Fibroblast of upper back skin (primary cell): ENCODE measurements around the gene BSG.
"Not testable (repeated sequence)": the region's sequence is repeated elsewhere in the genome, so short reads cannot be mapped to it uniquely, and the experiment has no call there.

Experiments used
- DNase-seq: peaks from one replicate; pipeline ENCODE4 v3.0.0-alpha.2; 2013

BSG gene

GRCh38 chr19:588741-589692 lies 16.6 kb downstream of the BSG start:
- no peak for DNase-seq

- no peak for DNase-seq
Observed at GRCh38 chr19:589693-590395, 17.4 kb downstream of the BSG start, which contains the start of gene HCN2. HCN2 (plus strand) TSS chr19:589881; CDS start chr19:589946, 65 bp downstream.

- no peak for DNase-seq
Observed at GRCh38 chr19:590396-590745, 18.0 kb downstream of the BSG start.

GRCh38 chr19:590750-591098 lies 18.3 kb downstream of the BSG start:
- DNase-seq = no peak

GRCh38 chr19:591099-591958 lies 18.9 kb downstream of the BSG start:
- no peak for DNase-seq

GRCh38 chr19:592101-592500 lies 19.7 kb downstream of the BSG start:
- no peak for DNase-seq

GRCh38 chr19:593055-593454 lies 20.7 kb downstream of the BSG start:
- no peak for DNase-seq

- DNase-seq = no peak
Observed at GRCh38 chr19:593505-593904, 21.1 kb downstream of the BSG start.

- DNase-seq = no peak
Observed at GRCh38 chr19:594265-594870, 22.0 kb downstream of the BSG start.

GRCh38 chr19:595326-596262 lies 23.2 kb downstream of the BSG start:
- no peak for DNase-seq

- DNase-seq = no peak
Observed at GRCh38 chr19:596263-596655, 23.9 kb downstream of the BSG start.

GRCh38 chr19:597406-598315 lies 25.3 kb downstream of the BSG start:
- DNase-seq = no peak

GRCh38 chr19:601310-601709 lies 28.9 kb downstream of the BSG start:
- DNase-seq = no peak

GRCh38 chr19:601790-602189 lies 29.4 kb downstream of the BSG start:
- DNase-seq = no peak

GRCh38 chr19:602391-603301 lies 30.2 kb downstream of the BSG start:
- no peak for DNase-seq

- DNase-seq = not testable (repeated sequence)
Observed at GRCh38 chr19:603302-603639, 30.9 kb downstream of the BSG start.

- DNase-seq = not testable (repeated sequence)
Observed at GRCh38 chr19:603779-604178, 31.4 kb downstream of the BSG start.

- DNase-seq = no peak
Observed at GRCh38 chr19:604355-604754, 32.0 kb downstream of the BSG start.
